ENCODE results near the gene RBP3.

DNA sequence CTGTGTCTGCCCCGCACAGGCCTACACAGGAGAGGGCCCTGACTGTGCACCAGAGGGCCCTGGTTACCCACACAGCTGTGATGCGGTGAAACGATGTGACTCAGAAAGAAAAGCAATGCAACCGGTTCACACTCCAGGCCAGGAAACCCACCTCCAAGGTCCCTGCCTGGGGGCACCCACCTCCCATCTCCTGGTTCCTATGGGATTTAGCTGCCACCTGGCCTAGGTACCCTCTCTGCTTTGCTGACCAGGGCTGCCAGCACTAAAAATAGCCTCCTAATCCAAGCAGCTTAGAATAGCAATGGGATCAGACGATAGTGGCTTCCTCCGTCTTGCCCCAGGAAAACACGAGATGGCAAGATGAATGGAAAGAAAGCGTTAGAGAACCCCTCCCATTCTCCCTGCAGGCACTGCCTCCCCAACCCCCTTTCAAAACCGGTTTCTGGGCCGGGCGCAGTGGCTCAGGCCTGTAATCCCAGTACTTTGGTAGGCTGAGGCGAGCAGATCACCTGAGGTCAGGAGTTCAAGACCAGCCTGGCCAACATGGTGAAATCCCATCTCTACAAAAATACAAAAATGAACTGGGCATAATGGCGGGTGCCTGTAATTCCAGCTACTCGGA is 12.4 kb downstream of the RBP3 start:
- TF ChIP-seq, protein P1, sequence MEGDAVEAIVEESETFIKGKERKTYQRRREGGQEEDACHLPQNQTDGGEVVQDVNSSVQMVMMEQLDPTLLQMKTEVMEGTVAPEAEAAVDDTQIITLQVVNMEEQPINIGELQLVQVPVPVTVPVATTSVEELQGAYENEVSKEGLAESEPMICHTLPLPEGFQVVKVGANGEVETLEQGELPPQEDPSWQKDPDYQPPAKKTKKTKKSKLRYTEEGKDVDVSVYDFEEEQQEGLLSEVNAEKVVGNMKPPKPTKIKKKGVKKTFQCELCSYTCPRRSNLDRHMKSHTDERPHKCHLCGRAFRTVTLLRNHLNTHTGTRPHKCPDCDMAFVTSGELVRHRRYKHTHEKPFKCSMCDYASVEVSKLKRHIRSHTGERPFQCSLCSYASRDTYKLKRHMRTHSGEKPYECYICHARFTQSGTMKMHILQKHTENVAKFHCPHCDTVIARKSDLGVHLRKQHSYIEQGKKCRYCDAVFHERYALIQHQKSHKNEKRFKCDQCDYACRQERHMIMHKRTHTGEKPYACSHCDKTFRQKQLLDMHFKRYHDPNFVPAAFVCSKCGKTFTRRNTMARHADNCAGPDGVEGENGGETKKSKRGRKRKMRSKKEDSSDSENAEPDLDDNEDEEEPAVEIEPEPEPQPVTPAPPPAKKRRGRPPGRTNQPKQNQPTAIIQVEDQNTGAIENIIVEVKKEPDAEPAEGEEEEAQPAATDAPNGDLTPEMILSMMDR (conservative IDR thresholded peaks at IDR 0.05) = no peak
- no peak for TF ChIP-seq EZH2 (IDR thresholded peaks at IDR 0.05; ENCODE audit: low read depth)
